Type B pancreatic cell (in vitro differentiated cells): Measurements from ENCODE around the gene JAKMIP3. TPM values are rescaled to one million over a fixed set of nuclear protein-coding genes. Genes with fewer than 3 reads are reported as not detected.

ENCODE experiments used
- DNase-seq: peaks from one replicate; pipeline ENCODE4 v3.0.0; 2021; ENCODE audit warnings: mixed read lengths; ENCODE audit not compliant: unreplicated experiment; ENCODE audit errors: extremely low spot score
- H3K27ac Mint-ChIP-seq: 2 replicates; pipeline ENCODE4 v1.8.0; 2021; ENCODE audit warnings: mild to moderate bottlenecking, mixed read lengths
- H3K27me3 Mint-ChIP-seq: 2 replicates; pipeline ENCODE4 v1.8.0; 2021; ENCODE audit warnings: mixed read lengths
- H3K36me3 Mint-ChIP-seq: 2 replicates; pipeline ENCODE4 v1.8.0; 2021; ENCODE audit warnings: mixed read lengths
- H3K4me1 Mint-ChIP-seq: one replicate; pipeline ENCODE4 v1.8.0; 2021; ENCODE audit warnings: mixed read lengths; ENCODE audit not compliant: unreplicated experiment
- H3K4me3 Mint-ChIP-seq: 2 replicates; pipeline ENCODE4 v1.8.0; 2021; ENCODE audit warnings: mild to moderate bottlenecking, mixed read lengths
- H3K9me3 Mint-ChIP-seq: 2 replicates; pipeline ENCODE4 v1.8.0; 2021; ENCODE audit warnings: mixed read lengths
- total RNA-seq: library from RNA; stranded (reverse); gene quantifications from 2 replicates; pipeline ENCODE4 v1.2.1, GENCODE V29; 2021; ENCODE audit warnings: low replicate concordance
- TF ChIP-seq, protein P1 (sequence below): fragments of 200-600 bp; sonication (generic); conservative IDR thresholded peaks from 2 replicates; pipeline ENCODE4 v1.5.0; 2021; ENCODE audit warnings: antibody characterized with exemption, mild to moderate bottlenecking

The JAKMIP3 gene
- total RNA-seq, 1 donor from 2014 or later: 0.19 TPM

DNA sequence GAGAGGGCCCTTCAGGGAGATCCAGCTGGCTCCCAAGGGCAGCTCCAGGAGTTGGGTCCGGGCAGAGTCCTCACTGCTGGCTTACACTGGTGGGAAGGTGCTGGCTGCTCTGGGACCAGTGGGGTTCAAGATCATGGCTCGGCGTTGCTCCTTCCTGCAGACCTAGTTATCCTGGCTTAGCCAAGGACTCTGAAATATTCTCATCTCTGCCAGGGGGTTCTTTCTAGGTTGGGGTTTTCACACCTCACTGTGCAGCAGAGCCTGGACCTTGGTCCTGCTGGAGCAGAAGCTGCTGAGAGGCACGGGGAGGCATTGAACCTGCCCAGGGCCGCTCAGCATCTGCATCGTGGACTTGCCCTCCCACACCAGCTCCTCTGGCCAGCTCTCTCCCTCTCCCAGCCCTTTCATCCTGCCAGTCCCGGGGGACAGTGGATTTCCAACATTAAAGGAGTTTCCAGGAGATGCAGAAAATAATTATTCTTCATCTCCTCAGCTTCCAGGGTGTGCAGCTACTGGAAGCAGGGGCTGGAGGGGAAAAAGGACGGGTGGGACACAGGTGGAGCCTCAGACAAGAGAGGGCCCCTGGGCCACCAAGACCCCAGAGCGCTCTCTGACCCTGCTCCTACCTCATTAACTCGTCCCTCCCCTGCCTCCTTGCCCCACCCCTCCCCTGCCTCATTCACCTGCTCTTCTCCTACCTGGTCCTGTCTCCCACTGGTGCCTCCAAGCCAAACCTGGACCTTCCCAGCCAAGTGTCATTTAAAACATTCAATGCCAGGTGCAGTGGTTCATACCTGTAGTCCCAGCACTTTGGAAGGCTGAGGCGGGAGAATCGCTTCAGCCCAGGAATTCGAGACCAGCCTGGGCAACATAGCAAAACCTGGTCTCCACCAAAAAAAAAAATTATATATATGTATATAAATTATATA, 42.5 kb downstream of the JAKMIP3 start:
- Mint-ChIP-seq H3K27ac (no peak overlapping the region), H3K36me3 (no peaks in the 10 kb centered on the region), H3K4me3 (no peak overlapping the region), H3K4me1 (no peaks in the 10 kb centered on the region), H3K9me3 (no peaks in the 10 kb centered on the region), H3K27me3 (peaks cover 12% of the 10 kb centered on the region)
- peak; percentile 62 for DNase-seq
- TF ChIP-seq, protein P1, sequence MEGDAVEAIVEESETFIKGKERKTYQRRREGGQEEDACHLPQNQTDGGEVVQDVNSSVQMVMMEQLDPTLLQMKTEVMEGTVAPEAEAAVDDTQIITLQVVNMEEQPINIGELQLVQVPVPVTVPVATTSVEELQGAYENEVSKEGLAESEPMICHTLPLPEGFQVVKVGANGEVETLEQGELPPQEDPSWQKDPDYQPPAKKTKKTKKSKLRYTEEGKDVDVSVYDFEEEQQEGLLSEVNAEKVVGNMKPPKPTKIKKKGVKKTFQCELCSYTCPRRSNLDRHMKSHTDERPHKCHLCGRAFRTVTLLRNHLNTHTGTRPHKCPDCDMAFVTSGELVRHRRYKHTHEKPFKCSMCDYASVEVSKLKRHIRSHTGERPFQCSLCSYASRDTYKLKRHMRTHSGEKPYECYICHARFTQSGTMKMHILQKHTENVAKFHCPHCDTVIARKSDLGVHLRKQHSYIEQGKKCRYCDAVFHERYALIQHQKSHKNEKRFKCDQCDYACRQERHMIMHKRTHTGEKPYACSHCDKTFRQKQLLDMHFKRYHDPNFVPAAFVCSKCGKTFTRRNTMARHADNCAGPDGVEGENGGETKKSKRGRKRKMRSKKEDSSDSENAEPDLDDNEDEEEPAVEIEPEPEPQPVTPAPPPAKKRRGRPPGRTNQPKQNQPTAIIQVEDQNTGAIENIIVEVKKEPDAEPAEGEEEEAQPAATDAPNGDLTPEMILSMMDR: no peak

DNA sequence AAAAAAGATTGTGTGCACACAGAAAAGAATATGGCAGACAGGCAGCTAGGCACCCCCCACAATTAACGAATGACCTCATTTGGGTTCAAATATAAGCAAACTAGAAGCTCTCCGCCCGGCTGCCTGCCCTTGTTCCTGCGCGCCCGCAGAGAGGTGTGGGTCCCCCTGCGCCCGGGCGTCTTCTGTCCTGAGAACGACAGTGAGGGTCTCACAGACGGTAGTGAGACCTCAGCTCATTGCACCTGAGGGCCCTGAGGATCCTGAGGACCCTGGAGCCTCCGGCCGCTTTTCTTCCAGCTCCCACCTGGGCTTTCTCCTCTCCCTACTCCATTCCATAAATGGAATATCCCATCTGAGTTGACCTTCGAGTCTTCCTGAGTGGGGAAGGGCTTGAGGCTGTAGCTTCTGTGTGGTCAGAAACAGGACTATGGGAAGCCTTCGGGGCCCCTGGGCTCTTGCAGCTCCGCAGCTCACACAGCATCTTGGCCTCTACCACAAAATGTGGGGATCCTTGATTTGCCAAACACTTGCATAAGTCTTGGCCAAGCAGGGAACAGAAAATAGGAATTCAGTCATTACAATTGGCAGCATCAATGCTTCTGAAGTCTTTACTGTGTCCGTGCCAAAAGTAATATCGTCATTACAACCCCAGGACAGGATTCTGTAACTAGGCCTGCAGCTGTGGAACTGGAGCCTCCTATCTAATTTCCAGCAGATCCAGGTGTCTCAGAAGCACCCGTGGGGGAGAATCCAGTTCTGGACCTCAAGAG, 43.8 kb downstream of the JAKMIP3 start:
- peak; percentile 57 for DNase-seq
- TF ChIP-seq, protein P1: no peak
- Mint-ChIP-seq H3K4me3 (no peak overlapping the region), H3K4me1 (no peaks in the 10 kb centered on the region), H3K36me3 (no peaks in the 10 kb centered on the region), H3K27ac (no peak overlapping the region), H3K27me3 (peaks cover 20% of the 10 kb centered on the region), H3K9me3 (no peaks in the 10 kb centered on the region)

DNA sequence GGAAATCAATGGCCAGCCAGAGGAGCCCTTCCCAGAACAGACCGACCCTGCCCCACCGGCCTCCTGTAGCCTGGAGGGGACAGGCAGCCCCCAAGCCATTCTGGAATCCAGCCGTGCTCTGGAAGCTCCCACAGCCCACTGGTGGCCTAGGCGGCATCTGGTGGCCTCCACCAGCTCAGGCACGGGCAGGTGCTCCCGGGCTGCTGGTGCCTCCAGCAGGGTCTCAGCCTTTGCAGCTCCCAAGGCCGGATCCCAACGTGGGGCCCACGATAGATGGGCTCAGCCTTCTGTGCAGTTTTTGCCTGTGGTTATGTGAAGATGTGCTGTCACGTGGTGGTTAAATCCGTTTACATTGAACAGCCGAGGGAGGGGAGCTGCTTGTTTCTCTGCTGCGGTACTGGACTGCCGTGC, 44.4 kb downstream of the JAKMIP3 start:
- Mint-ChIP-seq H3K27me3 (peaks cover 20% of the 10 kb centered on the region), H3K36me3 (no peaks in the 10 kb centered on the region), H3K4me3 (no peak overlapping the region), H3K4me1 (no peaks in the 10 kb centered on the region), H3K9me3 (no peaks in the 10 kb centered on the region), H3K27ac (no peak overlapping the region)
- DNase-seq: peak; percentile 62
- TF ChIP-seq, protein P1: no peak

DNA sequence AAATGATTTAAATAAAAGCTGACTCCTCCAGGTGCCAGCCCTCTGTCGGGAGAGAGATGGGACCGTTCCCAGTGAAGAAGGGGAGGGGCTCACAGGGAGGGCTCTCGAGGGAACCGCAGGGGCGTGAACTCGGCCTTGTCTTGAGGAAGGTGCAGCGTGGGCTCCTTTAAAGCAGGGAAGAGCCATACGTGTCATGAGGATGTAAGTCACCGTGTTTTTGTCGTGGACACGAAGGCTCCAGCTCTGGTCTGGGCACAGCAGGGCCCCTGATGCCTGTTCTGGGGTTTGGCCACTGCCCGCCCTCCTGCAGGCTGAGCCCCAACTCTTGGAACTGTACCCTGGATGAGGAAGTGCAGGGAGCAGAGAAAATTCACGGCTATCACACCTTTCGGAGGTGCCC, 45.0 kb downstream of the JAKMIP3 start:
- Mint-ChIP-seq H3K27me3 (peaks cover 20% of the 10 kb centered on the region), H3K4me3 (no peak overlapping the region), H3K4me1 (peaks cover 2% of the 10 kb centered on the region), H3K9me3 (no peaks in the 10 kb centered on the region), H3K27ac (no peak overlapping the region), H3K36me3 (no peaks in the 10 kb centered on the region)
- TF ChIP-seq, protein P1: no peak
- peak; percentile 50 for DNase-seq

DNA sequence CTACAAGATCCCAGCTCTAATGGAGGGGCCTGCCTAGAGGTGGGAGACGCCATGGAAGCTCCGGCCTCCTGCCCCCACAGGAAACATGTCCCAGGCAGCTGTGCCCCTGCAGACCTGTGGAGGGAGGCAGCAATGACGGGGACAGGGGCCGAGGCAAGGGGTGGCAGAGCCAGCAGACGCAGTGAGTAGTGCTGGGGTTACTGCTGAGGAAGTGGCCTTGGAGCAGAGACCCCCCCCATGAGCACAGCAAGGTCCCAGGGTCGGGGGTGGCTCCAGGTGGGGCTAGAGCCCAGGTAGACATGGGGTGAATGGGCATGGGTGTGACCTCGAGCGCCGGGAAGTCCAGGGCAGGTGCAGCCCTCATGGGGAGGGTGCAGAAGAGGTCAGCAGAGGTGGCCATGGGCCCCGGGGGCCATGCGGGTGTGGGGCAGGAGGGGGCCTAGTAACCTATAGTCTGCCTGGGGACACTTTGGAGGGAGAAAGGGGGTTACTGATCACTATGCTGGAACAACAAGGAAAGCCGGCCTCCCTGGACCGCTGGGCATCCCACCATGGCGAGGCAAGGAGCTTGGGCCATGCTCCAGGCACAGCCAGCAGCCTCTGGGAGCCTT, 45.5 kb downstream of the JAKMIP3 start:
- no peaks in the 10 kb centered on the region for H3K36me3 Mint-ChIP-seq
- H3K4me1 Mint-ChIP-seq: peaks cover 6% of the 10 kb centered on the region
- peak; percentile 60 for DNase-seq
- peaks cover 20% of the 10 kb centered on the region for H3K27me3 Mint-ChIP-seq
- H3K4me3 Mint-ChIP-seq: no peak overlapping the region
- no peak overlapping the region for H3K27ac Mint-ChIP-seq
- TF ChIP-seq, protein P1: no peak
- no peaks in the 10 kb centered on the region for H3K9me3 Mint-ChIP-seq
